H1 (cell line): ENCODE data around the gene ZNF121. TPM values are rescaled to one million over a fixed set of nuclear protein-coding genes. Genes with fewer than 3 reads are reported as not detected.
A peak's percentile ranks its signal among the peaks of the same experiment; 100 is the strongest.

ENCODE experiments used
- ATF2 ChIP-seq: IDR thresholded peaks from 2 replicates; pipeline ENCODE4 v1.6.1; 2012; ENCODE audit warnings: low read length, inconsistent platforms
- BRCA1 ChIP-seq: IDR thresholded peaks from 2 replicates; pipeline ENCODE4 v1.6.1; 2012; ENCODE audit warnings: low read depth, low read length, improper control_type of control experiment
- CBX8 ChIP-seq: fragments of 300-800, 300-1000 bp; sonication (generic); IDR thresholded peaks from 2 replicates; pipeline ENCODE4 v1.7.1; 2016; ENCODE audit warnings: low read depth, low read length, borderline replicate concordance
- CREB1 ChIP-seq: IDR thresholded peaks from 2 replicates; pipeline ENCODE4 v1.6.1; 2012; ENCODE audit warnings: inconsistent platforms
- CTBP2 ChIP-seq: IDR thresholded peaks from 2 replicates; pipeline ENCODE4 v1.7.0; 2011; ENCODE audit warnings: borderline replicate concordance, mild to moderate bottlenecking, moderate library complexity, mixed read lengths, low read length; ENCODE audit not compliant: insufficient read depth, insufficient read length
- CTCF ChIP-seq, 3 experiments: IDR thresholded peaks; 1 replicate in 2 of 3; 2 replicates in 1 of 3; pipeline versions ENCODE4 v1.5.1 to v1.6.1; 2011; ENCODE audit warnings: low read length in 3 of 3, mild to moderate bottlenecking in 3 of 3, inconsistent platforms in 2 of 3, low read depth in 1 of 3, moderate library complexity in 1 of 3; ENCODE audit not compliant: insufficient read depth in 1 of 3; ENCODE audit errors: control extremely low read depth in 1 of 3
- E2F6 ChIP-seq: IDR thresholded peaks from 2 replicates; pipeline ENCODE4 v1.6.1; 2012; ENCODE audit warnings: inconsistent platforms
- EP300 ChIP-seq, 2 experiments: IDR thresholded peaks; 1 replicate in 1 of 2; 2 replicates in 1 of 2; pipeline ENCODE4 v1.6.1; 2011 to 2012; ENCODE audit warnings: low read depth in 2 of 2, low read length in 2 of 2, mild to moderate bottlenecking in 2 of 2, borderline replicate concordance in 1 of 2, inconsistent platforms in 1 of 2, moderate library complexity in 1 of 2
- HDAC6 ChIP-seq: IDR thresholded peaks from one replicate; pipeline ENCODE4 v1.7.1; 2012; ENCODE audit warnings: low read depth, mild to moderate bottlenecking, inconsistent platforms, low read length, moderate library complexity
- JUND ChIP-seq: IDR thresholded peaks from 2 replicates; pipeline ENCODE4 v1.6.1; 2011; ENCODE audit warnings: mild to moderate bottlenecking, improper control_type of control experiment, low read length
- NRF1 ChIP-seq: IDR thresholded peaks from 2 replicates; pipeline ENCODE4 v1.6.1; 2011; ENCODE audit warnings: mild to moderate bottlenecking, low read depth, low read length, improper control_type of control experiment
- POU5F1 ChIP-seq: IDR thresholded peaks from 2 replicates; pipeline ENCODE4 v1.6.1; 2011; ENCODE audit warnings: low read depth, mild to moderate bottlenecking, low read length, moderate library complexity
- RAD21 ChIP-seq, 2 experiments: IDR thresholded peaks in 1 of 2; conservative IDR thresholded peaks in 1 of 2; 2 replicates each; pipeline ENCODE4 v1.6.1; 2011; ENCODE audit warnings: low read depth in 2 of 2, low read length in 2 of 2, improper control_type of control experiment in 1 of 2, inconsistent platforms in 1 of 2, mild to moderate bottlenecking in 1 of 2, moderate library complexity in 1 of 2
- RFX5 ChIP-seq: IDR thresholded peaks from 2 replicates; pipeline ENCODE4 v1.6.1; 2011; ENCODE audit warnings: low read depth, low read length, improper control_type of control experiment, borderline replicate concordance
- SIN3A ChIP-seq, 2 experiments: IDR thresholded peaks in 1 of 2; conservative IDR thresholded peaks in 1 of 2; 2 replicates each; pipeline ENCODE4 v1.6.1; 2011 to 2012; ENCODE audit warnings: low read length in 2 of 2, improper control_type of control experiment in 1 of 2, low read depth in 1 of 2, mild to moderate bottlenecking in 1 of 2
- TCF12 ChIP-seq: IDR thresholded peaks from 2 replicates; pipeline ENCODE4 v1.6.1; 2011; ENCODE audit warnings: low read depth, mild to moderate bottlenecking, low read length
- ZNF274 ChIP-seq: IDR thresholded peaks from 2 replicates; pipeline ENCODE4 v1.7.0; 2012; ENCODE audit warnings: low read length, borderline replicate concordance; ENCODE audit errors: extremely low read depth
- polyA plus RNA-seq, 7 experiments: library from polyadenylated mRNA; depleted of rRNA in 3 of 7; stranded (reverse) in 5 of 7; unstranded in 2 of 7; fragments of >200 nt in 5 of 7; fragments of 200-250 nt in 2 of 7; gene quantifications; 1 replicate in 5 of 7; 2 replicates in 1 of 7; 4 replicates in 1 of 7; pipeline versions ENCODE4 v1.2.1 to v1.2.3, GENCODE V29; 2011 to 2013; ENCODE audit warnings: missing spikeins in 2 of 7, mixed read lengths in 2 of 7
- total RNA-seq: library from RNA; stranded (reverse); fragmentation: NEBNext Ultra II Directional; extraction: Animal tissue kit (Norgen Biotek cat#: 25700); gene quantifications from 2 replicates; pipeline ENCODE4 v1.2.1, GENCODE V29; 2021

The ZNF121 gene
- total and polyA plus RNA-seq, 2 of the 8 experiments (the other 6 are each of a cell fraction or from before 2014, with no cell fraction given) = 22.2 to 220 TPM

- no peak; the same call in 1 of the 2 replicates for TF ChIP-seq ATF2
- TF ChIP-seq NRF1 = no peak
- no peak for TF ChIP-seq TCF12
- TF ChIP-seq BRCA1 = peak; percentile 56; the same call in 1 of the 2 replicates
- TF ChIP-seq JUND = peak; percentile 64
- TF ChIP-seq CBX8 = no peak
- peak in 1 of 2 experiments; percentile 84; a peak in 2 of 4 replicates for TF ChIP-seq SIN3A (conservative IDR thresholded peaks at IDR 0.05 in 1 of 2, IDR thresholded peaks at IDR 0.05 in 1 of 2; ENCODE audit: low read depth in 1 of 2, low read length in 2 of 2)
- no peak for TF ChIP-seq RAD21 (IDR thresholded peaks at IDR 0.05 in 1 of 2, conservative IDR thresholded peaks at IDR 0.05 in 1 of 2; ENCODE audit: low read depth in 2 of 2, low read length in 2 of 2)
- TF ChIP-seq CREB1 = peak; percentile 100
- peak in 1 of 2 experiments; percentile 64; a peak in 1 of 3 replicates for TF ChIP-seq EP300 (IDR thresholded peaks at IDR 0.05; ENCODE audit: borderline replicate concordance in 1 of 2, low read depth in 2 of 2, low read length in 2 of 2)
- no peak for TF ChIP-seq HDAC6
- TF ChIP-seq RFX5 = no peak
- no peak for TF ChIP-seq POU5F1
- no peak for TF ChIP-seq ZNF274
- peak; percentile 15; the same call in 1 of the 2 replicates for TF ChIP-seq E2F6
- TF ChIP-seq CTCF (IDR thresholded peaks at IDR 0.05; ENCODE audit: control extremely low read depth in 1 of 3, insufficient read depth in 1 of 3, low read depth in 1 of 3, low read length in 3 of 3) = no peak
- TF ChIP-seq CTBP2 = no peak
Observed at GRCh38 chr19:9538183-9539058, 45.9 kb downstream of the ZNF121 start, which contains the start of gene ZNF426 (continued).
